PC-3 (cell line): ENCODE measurements around the gene FUT3. TPM values are rescaled to one million over a fixed set of nuclear protein-coding genes. Genes with fewer than 3 reads are reported as not detected.
"Not testable (repeated sequence)": the region's sequence is repeated elsewhere in the genome, so short reads cannot be mapped to it uniquely, and the experiment has no call there.

ENCODE experiments used
- ATAC-seq: fragments of 200-7000 bp; cut with Tn5 transposase; 2 replicates; pipeline ENCODE4 v1.9.1; 2020; ENCODE audit warnings: mild to moderate bottlenecking, moderate library complexity
- BruUV-seq: library from RNA; stranded (reverse); fragments of 400-500 nt; replicated peaks from 2 replicates; lab custom pipeline; 2021; lab: Mats Ljungman, UMichigan
- CTCF ChIA-PET: fragments of 300-600 bp; sonication (Branson Sonifier 250); formaldehyde crosslinking; loops from one replicate; lab custom pipeline; 2022; ENCODE audit warnings: antibody characterized with exemption; lab: Charles Lee
- POLR2A ChIA-PET: fragments of 300-600 bp; sonication (Branson Sonifier 250); formaldehyde crosslinking; loops from one replicate; lab custom pipeline; 2022; ENCODE audit warnings: antibody characterized with exemption; ENCODE audit not compliant: unreplicated experiment; lab: Charles Lee
- DNase-seq: peaks from one replicate; pipeline ENCODE4 v3.0.0-alpha.2; 2015
- H2AFZ ChIP-seq: fragments of 300-600 bp; sonication (generic); 2 replicates; pipeline ENCODE4 v1.6.0; 2016; ENCODE audit warnings: antibody characterized with exemption, low read length
- H3F3A ChIP-seq: fragments of 300-600 bp; sonication (generic); one replicate; pipeline ENCODE4 v1.6.0; 2017; ENCODE audit warnings: antibody characterized with exemption, low read length, control low read depth, mild to moderate bottlenecking; ENCODE audit not compliant: unreplicated experiment
- H3K27ac ChIP-seq: fragments of 300-600 bp; sonication (generic); 2 replicates; pipeline ENCODE4 v1.5.1; 2016; ENCODE audit warnings: mild to moderate bottlenecking, low read length
- H3K27me3 ChIP-seq: fragments of 300-600 bp; sonication (generic); 2 replicates; pipeline ENCODE4 v1.6.1; 2016; ENCODE audit warnings: low read length, mixed read lengths
- H3K36me3 ChIP-seq: fragments of 300-600 bp; sonication (generic); 2 replicates; pipeline ENCODE4 v1.6.1; 2016; ENCODE audit warnings: low read depth, mixed run types, low read length, mixed read lengths
- H3K4me1 ChIP-seq: fragments of 300-600 bp; sonication (generic); 2 replicates; pipeline ENCODE4 v1.5.1; 2016; ENCODE audit warnings: low read length; ENCODE audit not compliant: insufficient read depth
- H3K4me2 ChIP-seq: fragments of 300-600 bp; sonication (generic); 2 replicates; pipeline ENCODE4 v1.6.0; 2016; ENCODE audit warnings: low read length
- H3K4me3 ChIP-seq: fragments of 300-600 bp; sonication (generic); 2 replicates; pipeline ENCODE4 v1.5.1; 2016; ENCODE audit warnings: mild to moderate bottlenecking, low read length, mixed read lengths
- H3K79me2 ChIP-seq: fragments of 300-600 bp; sonication (generic); 2 replicates; pipeline ENCODE4 v1.6.1; 2017; ENCODE audit warnings: low read length, mixed read lengths
- H3K9ac ChIP-seq: fragments of 300-600 bp; sonication (generic); 2 replicates; pipeline ENCODE4 v1.6.0; 2016; ENCODE audit warnings: mild to moderate bottlenecking, low read length
- H3K9me2 ChIP-seq: fragments of 300-600 bp; sonication (generic); replicated peaks from 2 replicates; pipeline ENCODE4 v1.6.1; 2016; ENCODE audit warnings: mixed run types, low read length, mixed read lengths
- H3K9me3 ChIP-seq: fragments of 300-600 bp; sonication (generic); 2 replicates; pipeline ENCODE4 v1.6.1; 2016; ENCODE audit warnings: low read length, mixed read lengths
- H4K20me1 ChIP-seq: fragments of 300-600 bp; sonication (generic); 2 replicates; pipeline ENCODE4 v1.6.1; 2016; ENCODE audit warnings: low read length, mixed read lengths
- EZH2 ChIP-seq: fragments of 300-600 bp; sonication (generic); IDR thresholded peaks from one replicate; pipeline ENCODE4 v1.6.1; 2017; ENCODE audit warnings: antibody characterized with exemption, mild to moderate bottlenecking, low read length; ENCODE audit not compliant: unreplicated experiment
- EZH2phosphoT487 ChIP-seq: fragments of 300-600 bp; sonication (generic); IDR thresholded peaks from 2 replicates; pipeline ENCODE4 v1.6.1; 2018; ENCODE audit warnings: mild to moderate bottlenecking, antibody characterized with exemption, low read length, borderline replicate concordance
- intact Hi-C: fragments of 100-400 bp; cut with micrococcal nuclease; formaldehyde crosslinking; loops from 2 replicates; pipeline ENCODE4 v1.9.0; 2023
- total RNA-seq: library from RNA; depleted of rRNA; stranded (reverse); fragments of >200 nt; gene quantifications from 2 replicates; pipeline ENCODE4 v1.2.3, GENCODE V29; 2014
- TF ChIP-seq, protein P1 (sequence below): fragments of 300-600 bp; sonication (generic); conservative IDR thresholded peaks from 2 replicates; pipeline ENCODE4 v1.5.1; 2017; ENCODE audit warnings: antibody characterized with exemption, low read depth, mild to moderate bottlenecking, low read length

The FUT3 gene
- total RNA-seq, 1 experiment from 2014 or later = 7.7 TPM

DNA sequence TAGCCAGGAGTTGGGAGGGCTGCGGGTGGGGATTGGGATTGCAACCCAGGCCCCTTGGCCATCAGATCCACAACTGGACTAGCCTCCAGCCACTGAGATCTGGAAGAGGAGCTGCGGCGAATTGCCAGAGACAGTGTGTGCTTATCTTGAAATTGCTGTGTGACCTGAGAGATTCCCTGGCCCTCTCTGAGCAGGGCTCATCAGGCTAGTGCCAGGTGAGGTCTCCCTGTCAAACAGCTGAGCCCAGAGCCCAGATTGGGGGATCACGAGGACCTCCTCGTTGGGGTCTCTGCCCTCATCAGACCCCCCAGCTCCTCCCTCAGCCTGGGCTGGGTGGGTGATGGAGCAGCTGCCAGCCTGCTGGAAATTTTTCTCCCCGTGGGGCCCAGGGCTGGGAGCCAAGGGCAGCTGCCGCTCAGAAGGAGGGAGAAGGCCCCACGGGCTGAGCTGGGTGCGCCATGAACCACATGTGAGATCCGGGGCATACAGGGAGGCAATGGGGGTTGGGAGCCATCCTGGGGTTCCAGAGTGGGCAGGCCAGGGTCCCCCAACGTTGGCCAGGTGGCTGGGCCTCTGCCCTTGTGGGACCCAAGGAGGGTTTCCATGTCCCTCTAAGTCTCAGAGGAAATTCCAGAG is 11.9 kb upstream of the FUT3 start:
- Histone ChIP-seq H3K79me2 (no peaks in the 10 kb centered on the region), H3K27me3 (no peaks in the 10 kb centered on the region), H3K9me3 (no peaks in the 10 kb centered on the region), H2AFZ (no peak overlapping the region), H4K20me1 (no peaks in the 10 kb centered on the region), H3K36me3 (no peaks in the 10 kb centered on the region), H3K27ac (no peak overlapping the region), H3K4me1 (no peaks in the 10 kb centered on the region), H3K9me2 (no peaks in the 10 kb centered on the region), H3F3A (no peaks in the 10 kb centered on the region), H3K4me2 (no peak overlapping the region), H3K4me3 (no peak overlapping the region), H3K9ac (no peak overlapping the region)
- ATAC-seq (no peak), DNase-seq (no peak)
- intact Hi-C loops = no loop called here
- ChIA-PET POLR2A (no interaction called here), CTCF (no interaction called here)
- no TSS peak for BruUV-seq
- no peak for TF ChIP-seq EZH2
- TF ChIP-seq EZH2phosphoT487 = no peak
- TF ChIP-seq, protein P1, sequence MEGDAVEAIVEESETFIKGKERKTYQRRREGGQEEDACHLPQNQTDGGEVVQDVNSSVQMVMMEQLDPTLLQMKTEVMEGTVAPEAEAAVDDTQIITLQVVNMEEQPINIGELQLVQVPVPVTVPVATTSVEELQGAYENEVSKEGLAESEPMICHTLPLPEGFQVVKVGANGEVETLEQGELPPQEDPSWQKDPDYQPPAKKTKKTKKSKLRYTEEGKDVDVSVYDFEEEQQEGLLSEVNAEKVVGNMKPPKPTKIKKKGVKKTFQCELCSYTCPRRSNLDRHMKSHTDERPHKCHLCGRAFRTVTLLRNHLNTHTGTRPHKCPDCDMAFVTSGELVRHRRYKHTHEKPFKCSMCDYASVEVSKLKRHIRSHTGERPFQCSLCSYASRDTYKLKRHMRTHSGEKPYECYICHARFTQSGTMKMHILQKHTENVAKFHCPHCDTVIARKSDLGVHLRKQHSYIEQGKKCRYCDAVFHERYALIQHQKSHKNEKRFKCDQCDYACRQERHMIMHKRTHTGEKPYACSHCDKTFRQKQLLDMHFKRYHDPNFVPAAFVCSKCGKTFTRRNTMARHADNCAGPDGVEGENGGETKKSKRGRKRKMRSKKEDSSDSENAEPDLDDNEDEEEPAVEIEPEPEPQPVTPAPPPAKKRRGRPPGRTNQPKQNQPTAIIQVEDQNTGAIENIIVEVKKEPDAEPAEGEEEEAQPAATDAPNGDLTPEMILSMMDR = no peak

DNA sequence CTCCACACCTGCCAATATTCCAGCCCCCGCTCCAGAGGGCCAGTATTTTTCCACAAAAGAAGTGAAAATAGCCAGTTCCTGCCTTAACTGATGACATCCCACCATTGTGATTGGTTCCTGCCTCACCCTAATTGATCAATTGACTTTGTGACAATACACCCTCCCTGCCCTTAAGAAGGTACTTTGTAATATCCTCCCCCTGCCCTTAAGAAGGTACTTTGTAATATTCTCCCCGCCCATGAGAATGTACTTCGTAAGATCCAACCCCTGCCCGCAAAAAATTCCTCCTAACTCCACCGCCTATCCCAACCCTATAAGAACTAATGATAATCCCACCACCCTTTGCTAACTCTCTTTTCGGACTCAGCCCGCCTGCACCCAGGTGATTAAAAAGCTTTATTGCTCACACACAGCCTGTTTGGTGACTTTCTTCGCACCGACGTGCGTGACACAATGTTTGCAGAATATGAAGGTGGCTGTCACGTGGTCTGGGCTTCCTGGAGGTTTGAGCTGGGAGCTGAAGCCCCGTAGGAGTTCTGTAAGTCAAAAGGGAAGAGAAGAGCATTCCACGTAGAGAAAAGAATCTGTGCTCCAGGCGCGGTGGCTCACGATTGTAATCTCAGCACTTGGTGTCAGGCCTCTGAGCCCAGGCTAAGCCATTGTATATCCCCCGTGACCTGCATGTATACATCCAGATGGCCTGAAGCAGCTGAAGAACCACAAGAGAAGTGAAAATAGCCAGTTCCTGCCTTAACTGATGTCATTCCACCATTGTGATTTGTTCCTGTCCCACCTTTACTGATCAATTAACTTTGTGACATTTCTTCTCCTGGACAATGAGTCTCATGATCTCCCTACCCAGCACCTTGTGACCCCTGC is 6.2 kb upstream of the FUT3 start:
- TF ChIP-seq, protein P1 = no peak
- TF ChIP-seq EZH2phosphoT487 (no peak), EZH2 (no peak)
- Histone ChIP-seq H3K79me2 (no peaks in the 10 kb centered on the region), H3K9me3 (no peaks in the 10 kb centered on the region), H3F3A (no peaks in the 10 kb centered on the region), H2AFZ (no peak overlapping the region), H3K27ac (no peak overlapping the region), H3K9me2 (no peaks in the 10 kb centered on the region), H3K36me3 (no peaks in the 10 kb centered on the region), H3K27me3 (no peaks in the 10 kb centered on the region; the same call in 1 of the 2 replicates), H3K4me1 (no peaks in the 10 kb centered on the region), H3K9ac (no peak overlapping the region), H3K4me2 (no peak overlapping the region), H3K4me3 (no peak overlapping the region), H4K20me1 (no peaks in the 10 kb centered on the region)
- ChIA-PET CTCF (no interaction called here), POLR2A (no interaction called here)
- intact Hi-C loops = no loop called here
- DNase-seq (no peak), ATAC-seq (no peak)
- no TSS peak for BruUV-seq

DNA sequence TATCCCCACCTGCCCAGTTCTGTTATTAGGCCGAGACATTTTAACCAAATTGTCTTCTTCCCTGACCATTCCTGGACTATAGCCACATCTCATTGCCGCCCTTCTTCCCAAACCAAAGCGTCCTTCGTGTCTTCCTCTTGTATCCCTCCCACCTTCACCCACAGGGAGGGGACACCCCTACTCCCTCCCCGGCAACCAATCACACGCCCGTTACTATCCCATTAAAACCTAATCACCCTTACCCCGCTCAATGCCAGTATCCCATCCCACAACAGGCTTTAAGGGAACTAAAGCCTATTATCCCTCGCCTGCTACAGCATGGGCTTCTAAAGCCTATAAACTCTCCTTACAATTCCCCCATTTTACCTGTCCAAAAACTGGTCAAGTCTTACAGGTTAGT is 3.9 kb upstream of the FUT3 start:
- intact Hi-C loops, H3K4me3 ChIP-seq, H3K4me2 ChIP-seq, CTCF ChIA-PET, H4K20me1 ChIP-seq, H3K36me3 ChIP-seq, H2AFZ ChIP-seq, H3K27ac ChIP-seq, H3K9me3 ChIP-seq, H3K79me2 ChIP-seq, BruUV-seq, H3K9ac ChIP-seq, POLR2A ChIA-PET, H3K27me3 ChIP-seq, DNase-seq, H3K9me2 ChIP-seq, ATAC-seq, H3F3A ChIP-seq: not testable (repeated sequence)
- H3K4me1 ChIP-seq = peaks cover 14% of the 10 kb centered on the region

DNA sequence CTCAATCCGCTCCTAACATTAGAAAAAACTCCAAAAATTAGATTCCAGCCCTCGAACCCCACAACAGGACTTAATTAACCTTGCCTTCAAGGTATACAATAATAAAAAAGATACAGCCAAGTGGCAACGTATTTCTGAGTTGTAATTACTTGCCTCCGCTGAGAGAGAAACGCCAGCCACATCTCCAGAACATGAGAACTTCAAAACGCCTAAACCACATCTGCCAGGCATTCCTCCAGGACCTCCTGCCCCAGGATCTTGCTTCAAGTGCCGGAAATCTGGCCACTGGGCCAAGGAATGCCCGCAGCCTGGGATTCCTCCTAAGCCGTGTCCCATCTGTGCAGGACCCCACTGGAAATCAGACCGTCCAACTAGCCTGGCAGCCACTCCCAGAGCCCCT is 2.9 kb upstream of the FUT3 start:
- H4K20me1 ChIP-seq, H3K9ac ChIP-seq, H3K79me2 ChIP-seq, H3K9me3 ChIP-seq, ATAC-seq, H3K4me2 ChIP-seq, intact Hi-C loops, H3K27ac ChIP-seq, DNase-seq, H3F3A ChIP-seq, BruUV-seq, POLR2A ChIA-PET, CTCF ChIA-PET, H3K4me3 ChIP-seq, H3K36me3 ChIP-seq, H3K27me3 ChIP-seq, H3K9me2 ChIP-seq, H2AFZ ChIP-seq: not testable (repeated sequence)
- peaks cover 18% of the 10 kb centered on the region for H3K4me1 ChIP-seq
